ENCODE results near the gene NUDT4B. TPM values are rescaled to one million over a fixed set of nuclear protein-coding genes. Genes with fewer than 3 reads are reported as not detected.
"Not testable (repeated sequence)": the region's sequence is repeated elsewhere in the genome, so short reads cannot be mapped to it uniquely, and the experiment has no call there.

NUDT4B gene
- total RNA-seq = 1.0 TPM

- H3K4me3 ChIP-seq (ENCODE audit: low read length in 3 of 3); H3K27me3 ChIP-seq (ENCODE audit: control insufficient read depth in 3 of 3, insufficient read depth in 3 of 3, low read length in 3 of 3); H3K36me3 ChIP-seq (ENCODE audit: control insufficient read depth in 3 of 3, insufficient read depth in 3 of 3, low read length in 3 of 3); H3K27ac ChIP-seq (ENCODE audit: low read depth, low read length); H3K9ac ChIP-seq (ENCODE audit: low read depth in 1 of 3, low read length in 3 of 3); H3K4me1 ChIP-seq (ENCODE audit: control insufficient read depth in 3 of 3, insufficient read depth in 3 of 3, low read length in 3 of 3); H3K9me3 ChIP-seq (ENCODE audit: control insufficient read depth in 3 of 3, low read length in 3 of 3): not testable (repeated sequence)
These were observed at the start of gene NUDT4B for GRCh38 chr1:148748563-148749334. Gene NUDT4B, plus strand, starts transcription at chr1:148748774. Its CDS starts 179 bp downstream, at chr1:148748953.

- not testable (repeated sequence) for H3K9me3 ChIP-seq (ENCODE audit: control insufficient read depth in 3 of 3, low read length in 3 of 3); H3K27ac ChIP-seq (ENCODE audit: low read depth, low read length); H3K36me3 ChIP-seq (ENCODE audit: control insufficient read depth in 3 of 3, insufficient read depth in 3 of 3, low read length in 3 of 3); H3K4me3 ChIP-seq (ENCODE audit: low read length in 3 of 3); H3K4me1 ChIP-seq (ENCODE audit: control insufficient read depth in 3 of 3, insufficient read depth in 3 of 3, low read length in 3 of 3); H3K9ac ChIP-seq (ENCODE audit: low read depth in 1 of 3, low read length in 3 of 3); H3K27me3 ChIP-seq (ENCODE audit: control insufficient read depth in 3 of 3, insufficient read depth in 3 of 3, low read length in 3 of 3)
These were observed 49.2 kb upstream of the NUDT4B start for GRCh38 chr1:148699357-148699756.

GRCh38 chr1:148702242-148702641, 46.3 kb upstream of the NUDT4B start:
- not testable (repeated sequence) for H3K4me1 ChIP-seq (ENCODE audit: control insufficient read depth in 3 of 3, insufficient read depth in 3 of 3, low read length in 3 of 3); H3K9ac ChIP-seq (ENCODE audit: low read depth in 1 of 3, low read length in 3 of 3); H3K9me3 ChIP-seq (ENCODE audit: control insufficient read depth in 3 of 3, low read length in 3 of 3); H3K36me3 ChIP-seq (ENCODE audit: control insufficient read depth in 3 of 3, insufficient read depth in 3 of 3, low read length in 3 of 3); H3K27me3 ChIP-seq (ENCODE audit: control insufficient read depth in 3 of 3, insufficient read depth in 3 of 3, low read length in 3 of 3); H3K27ac ChIP-seq (ENCODE audit: low read depth, low read length); H3K4me3 ChIP-seq (ENCODE audit: low read length in 3 of 3)

GRCh38 chr1:148703973-148704591, 44.5 kb upstream of the NUDT4B start:
- not testable (repeated sequence) for H3K36me3 ChIP-seq (ENCODE audit: control insufficient read depth in 3 of 3, insufficient read depth in 3 of 3, low read length in 3 of 3); H3K27me3 ChIP-seq (ENCODE audit: control insufficient read depth in 3 of 3, insufficient read depth in 3 of 3, low read length in 3 of 3)

GRCh38 chr1:148705316-148705948, 43.1 kb upstream of the NUDT4B start:
- H3K27ac ChIP-seq (ENCODE audit: low read depth, low read length); H3K9me3 ChIP-seq (ENCODE audit: control insufficient read depth in 3 of 3, low read length in 3 of 3); H3K4me1 ChIP-seq (ENCODE audit: control insufficient read depth in 3 of 3, insufficient read depth in 3 of 3, low read length in 3 of 3); H3K9ac ChIP-seq (ENCODE audit: low read depth in 1 of 3, low read length in 3 of 3); H3K27me3 ChIP-seq (ENCODE audit: control insufficient read depth in 3 of 3, insufficient read depth in 3 of 3, low read length in 3 of 3); H3K4me3 ChIP-seq (ENCODE audit: low read length in 3 of 3); H3K36me3 ChIP-seq (ENCODE audit: control insufficient read depth in 3 of 3, insufficient read depth in 3 of 3, low read length in 3 of 3): not testable (repeated sequence)

More at GRCh38 chr1:148703973-148704591, 44.5 kb upstream of the NUDT4B start:
- not testable (repeated sequence) for H3K9ac ChIP-seq (ENCODE audit: low read depth in 1 of 3, low read length in 3 of 3); H3K4me1 ChIP-seq (ENCODE audit: control insufficient read depth in 3 of 3, insufficient read depth in 3 of 3, low read length in 3 of 3); H3K4me3 ChIP-seq (ENCODE audit: low read length in 3 of 3); H3K9me3 ChIP-seq (ENCODE audit: control insufficient read depth in 3 of 3, low read length in 3 of 3); H3K27ac ChIP-seq (ENCODE audit: low read depth, low read length)

GRCh38 chr1:148708779-148709333, 39.7 kb upstream of the NUDT4B start:
- not testable (repeated sequence) for H3K27ac ChIP-seq (ENCODE audit: low read depth, low read length); H3K4me3 ChIP-seq (ENCODE audit: low read length in 3 of 3); H3K4me1 ChIP-seq (ENCODE audit: control insufficient read depth in 3 of 3, insufficient read depth in 3 of 3, low read length in 3 of 3); H3K27me3 ChIP-seq (ENCODE audit: control insufficient read depth in 3 of 3, insufficient read depth in 3 of 3, low read length in 3 of 3); H3K36me3 ChIP-seq (ENCODE audit: control insufficient read depth in 3 of 3, insufficient read depth in 3 of 3, low read length in 3 of 3); H3K9me3 ChIP-seq (ENCODE audit: control insufficient read depth in 3 of 3, low read length in 3 of 3); H3K9ac ChIP-seq (ENCODE audit: low read depth in 1 of 3, low read length in 3 of 3)

GRCh38 chr1:148710772-148711523, 37.6 kb upstream of the NUDT4B start:
- not testable (repeated sequence) for H3K36me3 ChIP-seq (ENCODE audit: control insufficient read depth in 3 of 3, insufficient read depth in 3 of 3, low read length in 3 of 3); H3K27ac ChIP-seq (ENCODE audit: low read depth, low read length); H3K9ac ChIP-seq (ENCODE audit: low read depth in 1 of 3, low read length in 3 of 3); H3K27me3 ChIP-seq (ENCODE audit: control insufficient read depth in 3 of 3, insufficient read depth in 3 of 3, low read length in 3 of 3); H3K9me3 ChIP-seq (ENCODE audit: control insufficient read depth in 3 of 3, low read length in 3 of 3); H3K4me1 ChIP-seq (ENCODE audit: control insufficient read depth in 3 of 3, insufficient read depth in 3 of 3, low read length in 3 of 3); H3K4me3 ChIP-seq (ENCODE audit: low read length in 3 of 3)

- H3K27me3 ChIP-seq (ENCODE audit: control insufficient read depth in 3 of 3, insufficient read depth in 3 of 3, low read length in 3 of 3); H3K4me1 ChIP-seq (ENCODE audit: control insufficient read depth in 3 of 3, insufficient read depth in 3 of 3, low read length in 3 of 3); H3K9ac ChIP-seq (ENCODE audit: low read depth in 1 of 3, low read length in 3 of 3); H3K27ac ChIP-seq (ENCODE audit: low read depth, low read length); H3K36me3 ChIP-seq (ENCODE audit: control insufficient read depth in 3 of 3, insufficient read depth in 3 of 3, low read length in 3 of 3); H3K4me3 ChIP-seq (ENCODE audit: low read length in 3 of 3); H3K9me3 ChIP-seq (ENCODE audit: control insufficient read depth in 3 of 3, low read length in 3 of 3): not testable (repeated sequence)
These were observed 36.2 kb upstream of the NUDT4B start for GRCh38 chr1:148712353-148712752.

GRCh38 chr1:148715518-148715917, 33.1 kb upstream of the NUDT4B start:
- not testable (repeated sequence) for H3K36me3 ChIP-seq (ENCODE audit: control insufficient read depth in 3 of 3, insufficient read depth in 3 of 3, low read length in 3 of 3); H3K27me3 ChIP-seq (ENCODE audit: control insufficient read depth in 3 of 3, insufficient read depth in 3 of 3, low read length in 3 of 3); H3K9ac ChIP-seq (ENCODE audit: low read depth in 1 of 3, low read length in 3 of 3); H3K4me1 ChIP-seq (ENCODE audit: control insufficient read depth in 3 of 3, insufficient read depth in 3 of 3, low read length in 3 of 3); H3K4me3 ChIP-seq (ENCODE audit: low read length in 3 of 3); H3K9me3 ChIP-seq (ENCODE audit: control insufficient read depth in 3 of 3, low read length in 3 of 3); H3K27ac ChIP-seq (ENCODE audit: low read depth, low read length)
